Mesodermal cell (in vitro differentiated cells): ENCODE results near the gene TOMM40L.

Source experiments
- H3K27ac ChIP-seq: 2 replicates; pipeline ENCODE4 v1.7.0; 2013; ENCODE audit warnings: mild to moderate bottlenecking, low read depth, low read length, moderate library complexity; ENCODE audit not compliant: severe bottlenecking
- H3K36me3 ChIP-seq: 2 replicates; pipeline ENCODE4 v1.7.1; 2013; ENCODE audit warnings: mild to moderate bottlenecking, low read length, moderate library complexity; ENCODE audit not compliant: control insufficient read depth, insufficient read depth
- H3K4me1 ChIP-seq: one replicate; pipeline ENCODE4 v1.7.1; 2013; ENCODE audit warnings: mild to moderate bottlenecking, low read length; ENCODE audit not compliant: insufficient read depth, control insufficient read depth, poor library complexity, severe bottlenecking
- H3K4me3 ChIP-seq: 2 replicates; pipeline ENCODE4 v1.7.0; 2013; ENCODE audit warnings: low read length, control low read depth, mild to moderate bottlenecking; ENCODE audit not compliant: insufficient read depth, poor library complexity, severe bottlenecking; ENCODE audit errors: extremely low read depth
- H3K9me3 ChIP-seq: 2 replicates; pipeline ENCODE4 v1.7.1; 2013; ENCODE audit warnings: mild to moderate bottlenecking, low read length, moderate library complexity; ENCODE audit not compliant: control insufficient read depth
- WGBS, 2 experiments: methylation state at CpG; one replicate each; pipeline ENCODE4 v1.1.5; 2013; ENCODE audit warnings: missing lambda C conversion rate in 2 of 2; ENCODE audit not compliant: insufficient coverage in 2 of 2; 5-methylcytosine and 5-hydroxymethylcytosine counted together

TOMM40L gene

GRCh38 chr1:161258439-161259344, 32.8 kb downstream of the TOMM40L start, which contains the start of gene PCP4L1:
Gene PCP4L1, plus strand, starts transcription at chr1:161258745. Its CDS starts 230 bp downstream, at chr1:161258975.
- Histone ChIP-seq H3K4me1 (no peaks in the 10 kb centered on the region), H3K4me3 (peak within 1 kb of the TSS; percentile 28), H3K27ac (no peak within 1 kb of the TSS), H3K9me3 (peaks cover 11% of the 10 kb centered on the region), H3K36me3 (no peaks in the 10 kb centered on the region)
- WGBS, 2 experiments = 2 to 3% methylated on average over 48 to 51 of the region's 62 CpGs

GRCh38 chr1:161259345-161259702, 33.5 kb downstream of the TOMM40L start:
- H3K27ac ChIP-seq = no peak overlapping the region
- no peaks in the 10 kb centered on the region for H3K36me3 ChIP-seq
- 42 to 92% methylated on average over 2 to 5 of the region's 6 CpGs for WGBS, 2 experiments
- no peaks in the 10 kb centered on the region for H3K4me1 ChIP-seq
- H3K9me3 ChIP-seq = peaks cover 11% of the 10 kb centered on the region
- H3K4me3 ChIP-seq = no peak overlapping the region

- no peak overlapping the region for H3K27ac ChIP-seq
- H3K36me3 ChIP-seq = no peaks in the 10 kb centered on the region
- WGBS, 2 experiments = no CpG with 5 or more reads among the region's 1 CpG
- no peaks in the 10 kb centered on the region for H3K4me1 ChIP-seq
- no peak overlapping the region for H3K4me3 ChIP-seq
- peaks cover 11% of the 10 kb centered on the region for H3K9me3 ChIP-seq
Observed at GRCh38 chr1:161259765-161260164, 33.9 kb downstream of the TOMM40L start.

- Histone ChIP-seq H3K36me3 (no peaks in the 10 kb centered on the region), H3K9me3 (peaks cover 11% of the 10 kb centered on the region), H3K4me3 (no peak overlapping the region), H3K27ac (no peak overlapping the region), H3K4me1 (no peaks in the 10 kb centered on the region)
- WGBS, 2 experiments = 67 to 91% methylated on average over 3 to 5 of the region's 9 CpGs
Observed at GRCh38 chr1:161260376-161261260, 34.8 kb downstream of the TOMM40L start.

- H3K9me3 ChIP-seq = peaks cover 11% of the 10 kb centered on the region
- peaks cover 7% of the 10 kb centered on the region for H3K4me1 ChIP-seq
- 70 to 74% methylated on average over 5 to 6 of the region's 12 CpGs for WGBS, 2 experiments
- no peak overlapping the region for H3K4me3 ChIP-seq
- H3K27ac ChIP-seq = no peak overlapping the region
- H3K36me3 ChIP-seq = no peaks in the 10 kb centered on the region
Observed at GRCh38 chr1:161261261-161262235, 35.7 kb downstream of the TOMM40L start.

- H3K4me1 ChIP-seq = peaks cover 9% of the 10 kb centered on the region
- WGBS, 2 experiments = 65 to 79% methylated on average over 2 to 3 of the region's 5 CpGs
- no peaks in the 10 kb centered on the region for H3K9me3 ChIP-seq
Observed at GRCh38 chr1:161265305-161265704, 39.4 kb downstream of the TOMM40L start.

GRCh38 chr1:161266202-161266601, 40.3 kb downstream of the TOMM40L start:
- no peak overlapping the region for H3K4me3 ChIP-seq
- no peaks in the 10 kb centered on the region for H3K9me3 ChIP-seq
- H3K27ac ChIP-seq = peak overlapping the region; percentile 5
- no CpG with 5 or more reads among the region's 3 CpGs for WGBS, 2 experiments
- H3K36me3 ChIP-seq = no peaks in the 10 kb centered on the region
- H3K4me1 ChIP-seq = peaks cover 9% of the 10 kb centered on the region

More at GRCh38 chr1:161265305-161265704, 39.4 kb downstream of the TOMM40L start:
- H3K4me3 ChIP-seq = no peak overlapping the region
- H3K36me3 ChIP-seq = no peaks in the 10 kb centered on the region
- no peak overlapping the region for H3K27ac ChIP-seq

- no peaks in the 10 kb centered on the region for H3K36me3 ChIP-seq
- H3K27ac ChIP-seq = peak overlapping the region; percentile 5
Observed at GRCh38 chr1:161266836-161267235, 41.0 kb downstream of the TOMM40L start.

GRCh38 chr1:161267321-161267720, 41.5 kb downstream of the TOMM40L start:
- no peak overlapping the region for H3K4me3 ChIP-seq
- WGBS, 2 experiments = 73 to 92% methylated on average over 2 to 3 of the region's 3 CpGs

More at GRCh38 chr1:161266836-161267235, 41.0 kb downstream of the TOMM40L start:
- no peaks in the 10 kb centered on the region for H3K9me3 ChIP-seq
- 77 to 83% methylated on average over 1 to 2 of the region's 2 CpGs for WGBS, 2 experiments
- peaks cover 9% of the 10 kb centered on the region for H3K4me1 ChIP-seq
- H3K4me3 ChIP-seq = no peak overlapping the region

GRCh38 chr1:161273402-161273801, 47.5 kb downstream of the TOMM40L start:
- WGBS, 2 experiments = 67 to 77% methylated on average over 2 to 3 of the region's 3 CpGs
- Histone ChIP-seq H3K4me3 (no peak overlapping the region), H3K36me3 (no peaks in the 10 kb centered on the region), H3K27ac (no peak overlapping the region), H3K4me1 (no peaks in the 10 kb centered on the region), H3K9me3 (no peaks in the 10 kb centered on the region)

More at GRCh38 chr1:161267321-161267720, 41.5 kb downstream of the TOMM40L start:
- Histone ChIP-seq H3K9me3 (no peaks in the 10 kb centered on the region), H3K36me3 (no peaks in the 10 kb centered on the region), H3K4me1 (peaks cover 9% of the 10 kb centered on the region), H3K27ac (no peak overlapping the region)
